Karpas-422 (cell line): Measurements from ENCODE around the gene REM2. TPM values are rescaled to one million over a fixed set of nuclear protein-coding genes. Genes with fewer than 3 reads are reported as not detected.
A peak's percentile ranks its signal among the peaks of the same experiment; 100 is the strongest.

Experiments
- DNase-seq: peaks from one replicate; pipeline ENCODE4 v3.0.0-alpha.2; 2015
- H2AFZ ChIP-seq: fragments of 200-600 bp; sonication (generic); 2 replicates; pipeline ENCODE4 v1.6.1; 2014; ENCODE audit warnings: antibody characterized with exemption, low read length, mixed read lengths
- H3K27ac ChIP-seq: fragments of 200-600 bp; sonication (generic); 2 replicates; pipeline ENCODE4 v1.5.1; 2014; ENCODE audit warnings: mild to moderate bottlenecking, low read length, moderate library complexity
- H3K27me3 ChIP-seq: fragments of 200-600 bp; sonication (generic); 2 replicates; pipeline ENCODE4 v1.6.1; 2014; ENCODE audit warnings: low read length, mixed read lengths
- H3K36me3 ChIP-seq: fragments of 200-600 bp; sonication (generic); 2 replicates; pipeline ENCODE4 v1.6.1; 2014; ENCODE audit warnings: low read length, mixed read lengths; ENCODE audit not compliant: insufficient read depth
- H3K4me1 ChIP-seq: fragments of 200-600 bp; sonication (generic); 2 replicates; pipeline ENCODE4 v1.6.1; 2014; ENCODE audit warnings: mild to moderate bottlenecking, low read length, mixed read lengths
- H3K4me2 ChIP-seq: fragments of 200-600 bp; sonication (generic); 2 replicates; pipeline ENCODE4 v1.6.1; 2014; ENCODE audit warnings: low read length, low read depth, mild to moderate bottlenecking; ENCODE audit not compliant: poor library complexity, severe bottlenecking
- H3K4me3 ChIP-seq: fragments of 200-600 bp; sonication (generic); 2 replicates; pipeline ENCODE4 v1.5.1; 2014; ENCODE audit warnings: mild to moderate bottlenecking, antibody characterized with exemption, low read length, mixed read lengths
- H3K79me2 ChIP-seq: fragments of 200-600 bp; sonication (generic); 2 replicates; pipeline ENCODE4 v1.6.1; 2014; ENCODE audit warnings: mild to moderate bottlenecking, low read length, mixed read lengths
- H3K9ac ChIP-seq: fragments of 200-600 bp; sonication (generic); 2 replicates; pipeline ENCODE4 v1.6.0; 2014; ENCODE audit warnings: low read length
- H3K9me2 ChIP-seq: fragments of 200-600 bp; sonication (generic), shearing (Covaris generic); replicated peaks from 2 replicates; pipeline ENCODE4 v1.6.0; 2014; ENCODE audit warnings: mild to moderate bottlenecking, low read length, moderate library complexity; ENCODE audit not compliant: insufficient read depth
- H3K9me3 ChIP-seq: fragments of 300-700, 200-600 bp; sonication (generic); 2 replicates; pipeline ENCODE4 v1.6.1; 2014; ENCODE audit warnings: low read length, mixed read lengths
- H4K20me1 ChIP-seq: fragments of 200-600 bp; sonication (generic); 2 replicates; pipeline ENCODE4 v1.6.1; 2014; ENCODE audit warnings: mild to moderate bottlenecking, antibody characterized with exemption, low read length, low read depth; ENCODE audit not compliant: insufficient read depth
- total RNA-seq: library from RNA; depleted of rRNA; stranded (reverse); fragments of >200 nt; shearing (Covaris generic); gene quantifications from 2 replicates; pipeline ENCODE4 v1.2.3, GENCODE V29; 2014; ENCODE audit warnings: low replicate concordance; rRNA removed

Gene REM2
- 0.51 TPM in 1 of 2 replicates, not detected in the other for total RNA-seq

- Histone ChIP-seq H3K27ac (no peak within 1 kb of the TSS), H3K27me3 (peaks cover 4% of the 10 kb centered on the region; the same call in 1 of the 2 replicates), H3K36me3 (peaks cover 1% of the 10 kb centered on the region; the same call in 1 of the 2 replicates), H3K79me2 (no peaks in the 10 kb centered on the region), H3K4me2 (peak within 1 kb of the TSS; percentile 26), H3K9me2 (no peaks in the 10 kb centered on the region), H3K9me3 (no peaks in the 10 kb centered on the region), H3K4me1 (peaks cover 58% of the 10 kb centered on the region), H3K9ac (peak within 1 kb of the TSS; percentile 10; the same call in 1 of the 2 replicates), H4K20me1 (peaks cover 15% of the 10 kb centered on the region; the same call in 1 of the 2 replicates), H3K4me3 (no peak within 1 kb of the TSS), H2AFZ (no peak within 1 kb of the TSS)
- DNase-seq, result no peak
These were observed at the start of gene REM2 for GRCh38 chr14:22883173-22883976. Gene REM2, plus strand, starts transcription at chr14:22883222. Its CDS starts 66 bp downstream, at chr14:22883288.

GRCh38 chr14:22835505-22835904, 47.5 kb upstream of the REM2 start:
- no peak for DNase-seq
- Histone ChIP-seq H3K27ac (no peak overlapping the region), H2AFZ (no peak overlapping the region), H3K9ac (no peak overlapping the region), H3K4me1 (peaks cover 8% of the 10 kb centered on the region), H4K20me1 (no peaks in the 10 kb centered on the region), H3K4me3 (no peak overlapping the region), H3K27me3 (no peaks in the 10 kb centered on the region), H3K9me3 (no peaks in the 10 kb centered on the region), H3K4me2 (no peak overlapping the region), H3K79me2 (peaks cover 12% of the 10 kb centered on the region), H3K36me3 (peaks cover 15% of the 10 kb centered on the region; the same call in 1 of the 2 replicates), H3K9me2 (no peaks in the 10 kb centered on the region)

- no peak within 1 kb of the TSS for H2AFZ ChIP-seq
These were observed 46.5 kb upstream of the REM2 start, which contains the start of gene MMP14 for GRCh38 chr14:22836301-22837113. Gene MMP14, plus strand, starts transcription at chr14:22836585. Its CDS starts 233 bp downstream, at chr14:22836818.

GRCh38 chr14:22837114-22837749, 45.8 kb upstream of the REM2 start:
- H3K79me2 ChIP-seq, result no peaks in the 10 kb centered on the region
- no peak for DNase-seq
- no peaks in the 10 kb centered on the region for H3K4me1 ChIP-seq
- no peak overlapping the region for H3K4me3 ChIP-seq
- no peak overlapping the region for H3K4me2 ChIP-seq
- H3K27me3 ChIP-seq, result no peaks in the 10 kb centered on the region
- no peaks in the 10 kb centered on the region for H4K20me1 ChIP-seq
- H3K9ac ChIP-seq, result no peak overlapping the region
- H3K9me2 ChIP-seq, result no peaks in the 10 kb centered on the region
- H3K9me3 ChIP-seq, result no peaks in the 10 kb centered on the region
- H3K27ac ChIP-seq, result no peak overlapping the region
- H2AFZ ChIP-seq, result no peak overlapping the region
- H3K36me3 ChIP-seq, result peaks cover 11% of the 10 kb centered on the region; the same call in 1 of the 2 replicates

More at GRCh38 chr14:22836301-22837113, 46.5 kb upstream of the REM2 start, which contains the start of gene MMP14:
- Histone ChIP-seq H3K4me1 (no peaks in the 10 kb centered on the region; the same call in 1 of the 2 replicates), H3K36me3 (peaks cover 13% of the 10 kb centered on the region; the same call in 1 of the 2 replicates), H3K27ac (no peak within 1 kb of the TSS), H4K20me1 (no peaks in the 10 kb centered on the region), H3K9ac (no peak within 1 kb of the TSS), H3K4me3 (no peak within 1 kb of the TSS), H3K9me2 (no peaks in the 10 kb centered on the region), H3K4me2 (no peak within 1 kb of the TSS), H3K9me3 (no peaks in the 10 kb centered on the region), H3K27me3 (no peaks in the 10 kb centered on the region), H3K79me2 (peaks cover 2% of the 10 kb centered on the region)
- DNase-seq, result no peak

GRCh38 chr14:22837750-22838538, 45.1 kb upstream of the REM2 start:
- Histone ChIP-seq H3K79me2 (no peaks in the 10 kb centered on the region), H3K9me3 (no peaks in the 10 kb centered on the region), H3K27me3 (no peaks in the 10 kb centered on the region), H4K20me1 (no peaks in the 10 kb centered on the region), H3K4me3 (no peak overlapping the region), H3K36me3 (peaks cover 11% of the 10 kb centered on the region; the same call in 1 of the 2 replicates), H3K9me2 (no peaks in the 10 kb centered on the region), H3K9ac (no peak overlapping the region), H3K27ac (no peak overlapping the region), H2AFZ (no peak overlapping the region), H3K4me1 (no peaks in the 10 kb centered on the region), H3K4me2 (no peak overlapping the region)
- DNase-seq, result no peak

- Histone ChIP-seq H3K9me3 (no peaks in the 10 kb centered on the region), H3K9ac (no peak overlapping the region), H4K20me1 (no peaks in the 10 kb centered on the region), H2AFZ (no peak overlapping the region), H3K4me2 (no peak overlapping the region), H3K36me3 (peaks cover 6% of the 10 kb centered on the region; the same call in 1 of the 2 replicates), H3K27me3 (no peaks in the 10 kb centered on the region), H3K79me2 (no peaks in the 10 kb centered on the region), H3K4me1 (no peaks in the 10 kb centered on the region), H3K4me3 (no peak overlapping the region), H3K9me2 (no peaks in the 10 kb centered on the region), H3K27ac (no peak overlapping the region)
- no peak for DNase-seq
These were observed 44.4 kb upstream of the REM2 start for GRCh38 chr14:22838631-22839041.

- H3K9ac ChIP-seq, result no peak overlapping the region
- no peak overlapping the region for H3K4me2 ChIP-seq
- no peak overlapping the region for H3K27ac ChIP-seq
- H3K36me3 ChIP-seq, result peaks cover under 1% of the 10 kb centered on the region; the same call in 1 of the 2 replicates
- H3K4me1 ChIP-seq, result no peaks in the 10 kb centered on the region
- no peaks in the 10 kb centered on the region for H3K27me3 ChIP-seq
- H2AFZ ChIP-seq, result no peak overlapping the region
- no peak for DNase-seq
- no peaks in the 10 kb centered on the region for H3K79me2 ChIP-seq
- no peaks in the 10 kb centered on the region for H3K9me2 ChIP-seq
- no peaks in the 10 kb centered on the region for H4K20me1 ChIP-seq
- no peaks in the 10 kb centered on the region for H3K9me3 ChIP-seq
- no peak overlapping the region for H3K4me3 ChIP-seq
These were observed 43.8 kb upstream of the REM2 start for GRCh38 chr14:22839159-22839779.
